Cardiac fibroblast (primary cell): ENCODE data around the gene NPAS3.

Source experiments
- DNase-seq, 2 donors: peaks; one replicate each; pipeline versions ENCODE4 v3.0.0 to v3.0.0-alpha.2; 2010; ENCODE audit warnings: low read depth in 2 of 2
- H3K4me3 ChIP-seq, 2 donors: replicated peaks in 1 of 2; 1 replicate in 1 of 2; 2 replicates in 1 of 2; pipeline ENCODE4 v1.5.1; 2011; ENCODE audit warnings: low read depth in 2 of 2, low read length in 2 of 2, mild to moderate bottlenecking in 2 of 2, moderate library complexity in 1 of 2
- CTCF ChIP-seq: IDR thresholded peaks from one replicate; pipeline ENCODE4 v1.5.1; 2011; ENCODE audit warnings: low read depth, mild to moderate bottlenecking, low read length, inconsistent platforms

NPAS3 gene

DNA sequence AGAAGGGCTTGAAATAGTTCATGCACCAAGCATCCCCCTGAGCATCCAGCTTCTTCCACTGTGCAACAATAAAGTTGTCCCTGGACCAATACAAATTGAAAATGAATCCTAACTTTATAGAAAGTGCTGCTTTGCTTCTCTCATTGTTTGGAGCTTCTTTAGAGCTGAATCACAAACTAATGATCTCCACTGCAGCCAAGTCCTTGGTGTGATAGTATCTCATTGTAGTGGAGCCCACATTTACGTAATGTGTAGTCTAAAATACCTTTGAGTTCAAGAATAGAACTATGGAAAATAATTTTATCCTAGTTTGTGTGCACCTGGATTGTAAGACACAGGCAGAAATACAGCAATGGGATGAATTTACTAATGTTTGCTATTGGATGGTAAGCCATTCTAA lies 692.3 kb downstream of the NPAS3 start:
- peak in 1 of 2 donors; percentile 16 for DNase-seq
- no peak overlapping the region for H3K4me3 ChIP-seq
- TF ChIP-seq CTCF: no peak

GRCh38 chr14:33631441-33631840 lies 692.8 kb downstream of the NPAS3 start:
- no peak for DNase-seq
- no peak overlapping the region for H3K4me3 ChIP-seq
- no peak for TF ChIP-seq CTCF

GRCh38 chr14:33634631-33635030 lies 696.0 kb downstream of the NPAS3 start:
- H3K4me3 ChIP-seq: no peak overlapping the region
- DNase-seq: peak in 1 of 2 donors; percentile 45
- no peak for TF ChIP-seq CTCF

- TF ChIP-seq CTCF: no peak
- no peak for DNase-seq
- no peak overlapping the region for H3K4me3 ChIP-seq
Observed at GRCh38 chr14:33636716-33637115, 698.0 kb downstream of the NPAS3 start.

DNA sequence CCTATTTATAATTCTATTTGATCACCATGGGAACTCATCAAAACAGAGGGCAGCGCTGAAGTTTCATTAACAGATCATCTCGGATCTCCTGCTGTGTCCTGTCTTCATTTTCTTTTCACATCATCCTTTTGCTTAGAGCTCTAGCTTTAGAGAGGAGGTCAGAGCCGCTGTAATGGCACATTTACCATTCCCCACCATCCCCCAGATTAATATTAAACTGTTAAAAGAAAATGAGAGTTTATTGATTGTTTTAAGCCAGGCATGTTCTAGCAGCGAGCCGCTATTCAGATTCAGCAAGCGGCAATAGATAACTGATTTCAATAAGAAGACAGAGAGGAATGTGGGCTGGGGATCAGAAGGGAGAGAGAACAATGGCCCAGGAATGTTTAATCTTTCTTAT lies 703.4 kb downstream of the NPAS3 start:
- no peak for TF ChIP-seq CTCF
- H3K4me3 ChIP-seq: no peak overlapping the region
- DNase-seq: no peak

DNA sequence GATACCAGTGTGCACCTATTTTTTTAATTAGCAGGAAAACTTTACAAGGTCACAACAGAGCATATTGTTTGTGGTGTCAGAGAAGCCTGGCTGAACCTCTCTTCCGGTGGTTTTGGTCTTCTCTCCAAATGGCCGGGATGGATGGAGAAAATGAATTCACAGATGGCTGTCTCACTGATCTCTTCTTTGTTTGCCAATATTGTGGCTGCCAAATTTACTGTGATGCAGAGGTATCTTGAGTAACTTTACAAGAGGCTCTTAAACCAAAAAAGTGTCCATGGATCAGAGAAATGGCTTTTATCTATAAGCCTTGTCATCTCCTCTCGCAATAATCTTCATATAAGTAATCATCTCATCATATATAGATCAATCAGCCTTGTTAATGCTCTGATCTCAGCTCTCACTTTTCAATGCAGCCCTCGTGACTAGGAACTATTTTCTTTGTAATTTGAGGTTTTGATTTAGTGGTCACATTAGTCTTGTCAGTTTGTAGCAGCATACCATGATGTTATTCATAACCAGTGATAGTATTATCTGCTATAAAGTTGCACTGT lies 704.1 kb downstream of the NPAS3 start:
- H3K4me3 ChIP-seq: no peak overlapping the region
- no peak for TF ChIP-seq CTCF
- peak in 1 of 2 donors; percentile 6 for DNase-seq
